Coronary artery (tissue), 2 donors: ENCODE measurements around the gene ALKBH6.
A peak's percentile ranks its signal among the peaks of the same experiment; 100 is the strongest.
"Not testable (repeated sequence)": the region's sequence is repeated elsewhere in the genome, so short reads cannot be mapped to it uniquely, and the experiment has no call there.

Source experiments
- DNase-seq: peaks from one replicate; pipeline ENCODE4 v3.0.0-alpha.2; 2017; ENCODE audit warnings: low spot score
- H3K27ac ChIP-seq, 2 donors: fragments of 200-600 bp; sonication (generic); one replicate each; pipeline ENCODE4 v1.5.1; 2016 to 2019
- H3K4me3 ChIP-seq: fragments of 200-600 bp; sonication (generic); 2 replicates; pipeline ENCODE4 v1.5.1; 2016; ENCODE audit warnings: mild to moderate bottlenecking, moderate library complexity
- TF ChIP-seq, protein P1 (sequence below): fragments of 200-600 bp; sonication (generic); IDR thresholded peaks from one replicate; pipeline ENCODE4 v1.5.1; 2019; ENCODE audit warnings: antibody characterized with exemption

Gene ALKBH6

DNA sequence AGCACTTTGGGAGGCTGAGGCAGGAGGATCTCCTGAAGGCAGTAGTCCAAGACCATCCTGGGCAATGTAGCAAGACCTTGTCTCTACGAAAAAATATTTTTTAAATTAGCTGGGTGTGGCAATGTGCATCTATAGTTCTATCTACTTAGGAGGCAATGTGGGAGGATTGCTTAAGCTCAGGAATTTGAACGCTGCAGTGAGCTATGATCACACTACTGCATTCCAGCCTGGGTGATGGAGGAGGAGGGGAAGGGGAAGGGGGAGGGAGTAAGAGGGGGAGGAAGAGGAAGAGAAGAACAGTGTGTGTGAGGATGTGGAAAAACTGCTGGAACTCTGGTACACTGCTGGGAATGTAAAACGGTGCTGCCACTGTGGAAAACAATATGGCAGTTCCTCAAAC, 27.8 kb upstream of the ALKBH6 start:
- no peak for DNase-seq
- no peak overlapping the region for H3K4me3 ChIP-seq
- TF ChIP-seq, protein P1, sequence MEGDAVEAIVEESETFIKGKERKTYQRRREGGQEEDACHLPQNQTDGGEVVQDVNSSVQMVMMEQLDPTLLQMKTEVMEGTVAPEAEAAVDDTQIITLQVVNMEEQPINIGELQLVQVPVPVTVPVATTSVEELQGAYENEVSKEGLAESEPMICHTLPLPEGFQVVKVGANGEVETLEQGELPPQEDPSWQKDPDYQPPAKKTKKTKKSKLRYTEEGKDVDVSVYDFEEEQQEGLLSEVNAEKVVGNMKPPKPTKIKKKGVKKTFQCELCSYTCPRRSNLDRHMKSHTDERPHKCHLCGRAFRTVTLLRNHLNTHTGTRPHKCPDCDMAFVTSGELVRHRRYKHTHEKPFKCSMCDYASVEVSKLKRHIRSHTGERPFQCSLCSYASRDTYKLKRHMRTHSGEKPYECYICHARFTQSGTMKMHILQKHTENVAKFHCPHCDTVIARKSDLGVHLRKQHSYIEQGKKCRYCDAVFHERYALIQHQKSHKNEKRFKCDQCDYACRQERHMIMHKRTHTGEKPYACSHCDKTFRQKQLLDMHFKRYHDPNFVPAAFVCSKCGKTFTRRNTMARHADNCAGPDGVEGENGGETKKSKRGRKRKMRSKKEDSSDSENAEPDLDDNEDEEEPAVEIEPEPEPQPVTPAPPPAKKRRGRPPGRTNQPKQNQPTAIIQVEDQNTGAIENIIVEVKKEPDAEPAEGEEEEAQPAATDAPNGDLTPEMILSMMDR, result no peak
- H3K27ac ChIP-seq, result peak overlapping the region in 1 of 2 donors; percentile 68

DNA sequence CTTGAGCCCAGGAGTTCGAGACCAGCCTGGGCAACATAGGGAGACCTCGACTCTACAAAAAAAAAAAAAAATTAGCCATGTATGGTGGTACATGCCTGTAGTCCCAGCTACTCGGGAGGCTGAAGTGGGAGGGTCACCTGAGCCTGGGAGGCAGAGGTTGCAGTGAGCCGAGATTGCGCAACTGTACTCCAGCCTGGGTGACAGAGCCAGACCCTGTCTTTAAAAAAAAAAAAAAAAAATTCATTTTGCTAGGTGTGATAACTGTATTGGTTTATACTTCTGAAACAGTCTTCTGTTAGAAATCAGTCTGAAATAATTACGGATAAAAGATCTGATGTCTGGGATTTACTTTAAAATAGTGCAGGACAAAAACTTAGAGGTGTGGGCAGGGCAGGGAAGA, 27.1 kb upstream of the ALKBH6 start:
- peak overlapping the region in 1 of 2 donors; percentile 68 for H3K27ac ChIP-seq
- H3K4me3 ChIP-seq, DNase-seq: not testable (repeated sequence)

DNA sequence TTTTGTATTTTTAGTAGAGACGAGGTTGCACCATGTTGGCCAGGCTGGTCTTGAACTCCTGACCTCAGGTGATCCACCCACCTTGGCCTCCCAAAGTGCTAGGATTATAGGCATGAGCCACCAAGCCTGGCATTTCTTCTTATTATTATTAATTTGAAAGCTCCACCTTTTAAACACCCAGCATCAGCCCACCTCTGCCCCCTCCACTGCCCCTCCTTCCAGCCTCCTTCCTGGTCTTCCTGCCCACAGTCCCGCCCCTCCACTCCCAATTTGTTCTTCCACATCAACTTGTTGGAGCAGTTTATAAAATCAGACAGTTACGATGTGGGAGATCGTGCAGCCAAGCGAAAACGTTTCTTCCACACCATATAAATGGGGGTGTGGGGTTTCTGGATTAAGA, 26.5 kb upstream of the ALKBH6 start:
- DNase-seq, result no peak
- no peak overlapping the region for H3K27ac ChIP-seq

DNA sequence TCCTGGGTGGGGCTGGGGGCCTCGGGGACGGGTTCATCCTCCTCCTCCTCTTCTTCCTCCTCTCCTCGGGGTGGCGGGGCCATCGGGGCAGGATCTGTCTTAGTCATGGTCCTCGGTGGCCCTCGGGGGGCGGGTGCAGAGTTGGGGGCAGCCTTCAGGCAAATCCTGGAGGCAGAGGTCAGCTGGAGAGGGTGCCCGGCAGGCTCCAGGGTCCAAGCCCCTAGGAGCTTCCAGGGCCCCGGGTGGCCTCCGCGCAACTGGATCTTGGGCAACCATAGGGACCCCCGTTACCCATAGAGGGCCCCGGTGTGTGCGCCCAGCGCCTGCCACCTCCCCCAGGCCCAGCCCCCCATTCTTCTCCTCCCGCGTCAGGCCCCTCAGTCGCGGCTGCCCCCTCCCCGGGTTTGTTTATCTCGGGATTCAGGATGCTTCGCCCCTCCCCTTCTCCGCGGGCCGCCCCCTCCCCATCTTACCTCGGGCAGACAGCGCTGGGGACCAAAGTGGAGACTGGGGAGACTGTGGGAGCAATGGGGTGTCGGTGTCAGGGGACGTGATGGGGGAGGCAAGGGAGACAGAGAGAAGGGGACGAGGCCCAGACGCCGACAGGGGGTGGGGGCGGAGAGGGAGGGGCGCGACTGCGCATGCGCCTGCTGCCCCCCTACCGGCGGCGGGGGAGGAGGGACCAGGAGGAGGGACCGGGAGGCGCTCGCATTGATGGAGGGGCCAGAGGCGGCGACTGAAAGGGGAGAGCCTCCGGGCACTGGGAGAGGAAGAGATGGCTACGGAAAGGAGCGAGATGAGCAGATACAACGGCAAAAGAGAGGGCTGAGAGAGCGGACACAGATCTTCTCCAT, 18.5 kb upstream of the ALKBH6 start, which contains the start of gene CLIP3:
Gene CLIP3, minus strand, starts transcription at position 623 of the 854 bp plus-strand sequence. Its CDS starts 516 bp downstream, at position 107.
- TF ChIP-seq, protein P1, result no peak
- peak within 1 kb of the TSS; percentile 90 for H3K4me3 ChIP-seq
- peak within 1 kb of the TSS; percentile 68 to 87 for H3K27ac ChIP-seq
- DNase-seq, result no peak

More for the DNA sequence above, 26.5 kb upstream of the ALKBH6 start:
- TF ChIP-seq, protein P1, result no peak
- H3K4me3 ChIP-seq, result no peak overlapping the region

DNA sequence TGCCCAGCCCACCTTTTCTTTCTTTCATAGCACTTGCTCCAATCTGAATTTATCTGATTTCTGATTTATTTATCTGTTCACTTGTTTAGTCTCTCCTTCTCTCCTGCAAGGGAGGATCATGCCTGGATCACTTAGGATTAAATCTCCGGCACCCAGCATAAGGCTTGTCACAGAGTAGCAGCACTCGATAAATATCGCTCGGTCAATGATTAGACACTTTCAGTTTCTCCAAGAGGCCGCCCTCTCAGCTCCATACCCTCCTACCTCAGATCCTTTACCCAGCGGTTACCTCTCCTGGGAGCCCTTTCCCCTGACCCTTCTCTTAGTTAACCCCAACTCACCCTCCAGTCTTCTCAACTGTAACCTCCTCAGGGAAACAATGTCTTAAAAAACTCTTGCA, 17.3 kb upstream of the ALKBH6 start:
- TF ChIP-seq, protein P1, result no peak
- no peak overlapping the region for H3K4me3 ChIP-seq
- H3K27ac ChIP-seq, result no peak overlapping the region
- no peak for DNase-seq

DNA sequence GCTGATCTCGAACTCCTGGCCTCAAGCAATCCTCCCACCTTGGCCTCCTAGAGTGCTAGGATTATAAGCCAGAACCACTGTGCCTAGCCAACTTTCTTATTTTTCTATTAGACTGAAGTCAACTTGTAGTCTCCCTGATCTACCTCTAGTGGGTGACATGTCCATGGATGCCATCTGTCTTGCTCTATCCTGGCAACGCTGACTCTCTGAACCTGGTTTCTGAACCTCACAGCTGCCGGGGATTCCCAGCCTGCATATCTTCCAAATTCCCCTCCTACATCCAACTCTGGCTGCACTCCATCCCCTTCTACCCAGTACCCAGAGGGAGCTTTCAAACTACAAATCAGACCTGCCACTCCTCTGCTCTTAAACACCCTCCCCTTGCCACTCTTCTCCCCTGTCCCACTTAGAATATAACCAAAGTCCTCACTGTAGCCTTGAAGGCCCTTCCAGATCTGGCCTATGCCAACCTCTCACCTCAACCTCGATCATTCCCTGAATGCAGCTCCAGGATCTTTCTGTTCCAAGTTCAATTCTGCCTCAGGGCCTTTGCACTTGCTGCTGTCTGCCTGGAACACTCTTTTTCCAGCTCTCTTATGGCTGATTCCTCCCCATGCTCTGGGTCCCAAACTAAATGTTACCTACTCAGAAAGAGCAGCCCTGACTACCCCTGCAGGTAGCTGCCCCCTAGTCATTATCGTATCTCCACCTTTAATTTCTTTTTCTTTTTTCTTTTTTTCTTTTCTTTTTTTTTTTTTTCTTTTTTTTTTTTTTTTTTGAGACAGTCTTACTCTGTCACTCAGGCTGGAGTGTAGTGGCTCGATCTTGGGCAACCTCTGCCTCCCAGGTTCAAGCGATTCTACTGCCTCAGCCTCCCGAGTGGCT, 16.5 kb upstream of the ALKBH6 start:
- TF ChIP-seq, protein P1, result no peak
- Histone ChIP-seq H3K4me3 (no peak overlapping the region), H3K27ac (no peak overlapping the region)
- DNase-seq, result no peak

DNA sequence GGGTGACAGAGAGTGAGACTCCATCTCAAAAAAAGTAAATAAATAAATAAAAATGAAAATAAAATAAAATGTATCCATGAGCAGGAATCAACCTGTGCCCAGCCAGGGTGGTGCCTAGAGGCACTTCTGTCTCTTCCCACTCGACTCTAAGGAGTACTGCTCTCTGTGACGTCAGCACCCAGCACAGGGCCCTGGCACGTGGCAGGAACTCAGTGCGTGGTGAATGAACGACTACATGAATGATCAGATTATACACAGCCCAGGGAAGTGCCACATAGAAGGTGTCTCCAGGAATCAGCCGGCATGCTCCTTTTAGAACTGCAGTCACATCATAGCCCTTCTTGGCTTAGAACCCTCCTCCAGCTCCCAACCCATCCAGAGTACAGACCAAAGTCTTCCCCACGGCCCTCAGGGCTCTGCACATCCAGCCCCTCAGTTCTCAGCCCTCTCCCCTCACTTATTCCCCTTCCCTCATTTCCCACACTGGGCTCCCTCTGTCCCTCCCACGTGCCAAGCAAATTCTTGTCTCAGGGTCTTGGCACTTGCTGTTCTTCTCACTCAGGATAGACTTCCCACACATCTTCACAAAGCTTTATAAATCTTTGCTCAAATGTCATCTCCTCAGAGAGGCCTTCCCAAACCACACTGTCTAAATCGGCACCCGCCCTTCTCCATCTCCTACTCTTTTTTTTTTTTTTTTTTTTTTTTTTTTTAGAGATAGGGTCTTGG, 14.5 kb upstream of the ALKBH6 start:
- Histone ChIP-seq H3K4me3 (no peak overlapping the region), H3K27ac (no peak overlapping the region)
- DNase-seq, result no peak
- TF ChIP-seq, protein P1, result no peak
